HG03103 (cell line): ENCODE measurements around the gene ZNF747.

ENCODE experiments used
- ATAC-seq: cut with Tn5 transposase; IDR thresholded peaks from one replicate; pipeline ENCODE4 v1.9.1; 2021; ENCODE audit warnings: low read depth; ENCODE audit not compliant: unreplicated experiment

The ZNF747 gene

DNA sequence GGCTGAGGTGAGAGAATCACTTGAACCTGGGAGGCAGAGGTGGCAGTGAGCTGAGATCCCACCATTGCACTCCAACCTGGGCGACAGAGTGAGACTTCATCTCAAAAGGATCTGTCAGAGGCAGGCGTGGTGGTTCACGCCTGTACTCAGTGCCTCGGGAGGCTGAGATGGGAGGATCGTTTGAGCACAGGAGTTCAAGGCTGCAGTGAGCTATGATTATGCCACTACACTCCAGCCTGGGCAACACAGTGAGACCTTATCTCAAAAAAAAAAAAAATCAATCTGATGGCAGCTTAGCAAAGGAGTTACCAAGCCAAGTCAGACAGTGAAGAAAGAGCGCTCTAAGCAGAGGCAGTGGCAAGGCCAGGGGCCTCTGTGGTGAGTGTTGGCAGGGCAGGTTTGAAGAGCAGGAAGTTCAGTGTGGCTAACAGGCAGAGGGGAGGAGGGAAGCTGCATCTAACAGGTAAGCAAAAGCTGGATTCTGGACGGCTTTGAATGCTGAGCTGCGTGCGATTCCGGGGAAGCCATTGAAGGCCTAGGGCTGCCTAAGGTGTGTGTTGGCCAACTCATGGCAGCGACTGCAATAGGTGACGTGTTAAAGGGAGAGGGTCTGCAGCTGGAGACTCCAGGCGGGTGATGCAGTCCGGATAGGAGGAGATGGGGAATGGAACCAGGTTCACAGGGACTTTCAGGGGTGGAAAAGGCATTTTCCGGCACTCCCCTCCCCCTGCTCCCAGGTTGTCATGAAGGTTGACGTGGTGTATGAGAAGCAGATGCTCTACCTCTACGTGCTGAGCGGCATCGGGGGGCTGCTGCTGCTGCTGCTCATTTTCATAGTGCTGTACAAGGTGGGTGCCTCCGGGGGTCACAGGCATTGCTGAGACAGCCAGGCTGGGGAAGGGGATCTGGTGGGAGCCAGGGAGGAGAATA, 15.3 kb downstream of the ZNF747 start:
- ATAC-seq: no peak

DNA sequence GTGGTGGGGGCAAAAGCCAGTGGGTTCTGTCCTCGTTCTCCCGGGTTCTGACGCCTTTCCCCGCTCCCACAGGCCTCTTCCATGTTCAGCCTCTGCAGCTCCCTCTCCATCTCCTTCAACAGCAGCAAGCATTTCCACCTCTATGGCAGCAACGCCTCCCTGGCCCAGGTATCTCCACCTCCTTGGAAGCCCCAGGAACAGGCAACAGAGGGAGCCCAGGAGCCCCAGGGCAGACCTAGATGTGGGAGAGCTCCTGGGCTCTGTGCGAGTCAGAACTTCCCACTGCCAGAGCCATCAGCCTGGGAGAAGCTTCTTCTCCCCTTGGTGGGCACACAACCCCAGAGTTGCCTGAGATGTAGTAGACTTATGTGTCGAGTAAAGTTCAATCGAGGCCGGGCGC, 16.1 kb downstream of the ZNF747 start:
- ATAC-seq: no peak

DNA sequence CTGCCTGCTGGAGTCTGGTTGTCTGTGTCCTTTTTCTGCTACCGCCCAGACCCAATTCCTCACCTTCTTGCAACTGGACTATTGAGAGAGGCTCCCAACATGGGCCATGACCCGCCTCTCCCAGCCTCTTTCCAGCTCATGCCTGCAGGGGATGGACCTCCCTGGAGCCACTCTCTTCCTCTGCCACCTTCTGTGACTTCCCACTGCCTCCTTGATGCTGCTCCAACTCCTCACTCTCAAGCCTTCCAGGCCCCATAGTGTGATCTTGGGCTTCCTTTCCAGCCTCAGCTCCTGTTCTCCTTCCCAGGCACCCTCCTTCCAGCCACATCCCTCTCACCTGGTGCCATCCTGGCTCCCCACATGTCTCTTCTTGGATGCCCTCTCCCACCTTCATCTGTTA, 19.4 kb downstream of the ZNF747 start:
- no peak for ATAC-seq

DNA sequence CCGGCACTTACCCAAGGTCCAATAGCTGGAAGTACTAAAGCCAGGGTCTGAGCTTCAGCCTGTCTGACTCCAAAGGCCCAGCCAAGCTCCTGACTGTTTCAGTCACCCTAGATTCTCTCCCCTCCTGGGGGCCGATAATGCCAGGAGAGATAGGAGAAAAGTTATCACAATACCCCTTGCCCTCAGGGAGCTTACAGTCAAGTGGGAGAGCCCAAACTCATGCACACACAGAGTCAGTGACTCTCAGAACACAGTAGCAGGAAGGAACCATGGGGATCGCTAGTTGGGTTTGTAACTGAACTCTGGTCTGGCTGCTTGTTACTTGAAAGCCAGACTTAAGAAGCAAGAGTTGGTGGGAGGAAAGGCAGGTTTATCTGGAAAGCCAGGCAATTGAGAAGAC, 23.1 kb downstream of the ZNF747 start:
- no peak for ATAC-seq

DNA sequence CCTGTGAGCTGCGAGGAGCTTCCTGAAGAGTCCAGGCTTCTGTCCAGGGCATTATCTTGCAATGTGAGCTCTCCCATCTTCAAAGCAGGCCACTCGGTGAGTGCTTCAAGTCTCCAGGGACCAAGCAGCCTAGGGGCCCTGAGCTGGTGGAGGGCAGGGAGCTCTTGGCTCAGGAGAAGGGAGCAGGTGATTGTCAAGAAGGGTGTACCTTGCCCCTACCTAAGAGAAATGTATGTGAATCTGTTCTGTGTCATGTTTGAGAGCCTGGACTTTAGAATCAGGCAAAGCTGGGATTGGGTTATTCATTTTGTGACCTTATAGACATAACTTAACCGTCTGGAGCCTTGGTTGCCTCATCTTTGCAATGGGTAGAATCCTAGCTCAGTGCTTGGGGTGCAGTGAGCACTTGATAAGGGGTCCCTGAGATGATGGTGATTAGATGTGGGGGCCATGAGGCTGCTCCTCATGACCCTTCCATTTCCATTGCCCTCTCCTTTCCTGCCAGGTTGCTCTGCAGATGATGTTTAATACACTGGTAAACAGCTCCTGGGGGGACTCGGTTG, 24.2 kb downstream of the ZNF747 start:
- no peak for ATAC-seq

DNA sequence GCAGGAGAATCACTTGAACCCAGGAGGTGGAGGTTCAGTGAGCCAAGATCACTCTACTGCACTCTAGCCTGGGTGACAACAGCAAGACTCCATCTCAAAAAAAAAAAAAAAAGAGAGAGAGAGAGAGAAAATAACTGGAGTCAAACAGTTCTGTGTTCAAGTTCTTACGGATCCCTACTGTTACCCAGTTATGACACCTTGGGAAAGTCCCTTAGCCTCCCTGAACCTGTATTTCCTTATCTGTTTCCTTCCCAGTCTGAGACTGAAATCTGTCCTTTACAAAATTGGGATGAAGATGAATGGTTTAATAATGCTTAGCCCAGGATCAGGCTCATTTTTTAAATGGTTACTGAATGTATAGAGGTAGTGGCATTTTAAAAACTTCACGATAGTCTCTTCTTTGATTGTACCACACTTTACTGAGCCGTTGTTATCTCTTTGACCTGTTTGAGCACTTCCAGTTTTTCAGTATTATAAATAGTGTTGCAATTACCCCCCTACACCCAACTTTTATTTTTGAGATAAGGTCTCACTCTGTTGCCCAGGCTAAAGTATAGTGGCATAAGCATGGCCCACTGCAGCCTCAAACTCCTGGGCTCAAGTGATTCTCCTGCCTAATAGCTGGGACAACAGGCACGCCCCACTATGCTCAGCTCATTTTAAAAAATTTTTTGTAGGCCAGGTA, 25.4 kb downstream of the ZNF747 start:
- ATAC-seq: no peak

DNA sequence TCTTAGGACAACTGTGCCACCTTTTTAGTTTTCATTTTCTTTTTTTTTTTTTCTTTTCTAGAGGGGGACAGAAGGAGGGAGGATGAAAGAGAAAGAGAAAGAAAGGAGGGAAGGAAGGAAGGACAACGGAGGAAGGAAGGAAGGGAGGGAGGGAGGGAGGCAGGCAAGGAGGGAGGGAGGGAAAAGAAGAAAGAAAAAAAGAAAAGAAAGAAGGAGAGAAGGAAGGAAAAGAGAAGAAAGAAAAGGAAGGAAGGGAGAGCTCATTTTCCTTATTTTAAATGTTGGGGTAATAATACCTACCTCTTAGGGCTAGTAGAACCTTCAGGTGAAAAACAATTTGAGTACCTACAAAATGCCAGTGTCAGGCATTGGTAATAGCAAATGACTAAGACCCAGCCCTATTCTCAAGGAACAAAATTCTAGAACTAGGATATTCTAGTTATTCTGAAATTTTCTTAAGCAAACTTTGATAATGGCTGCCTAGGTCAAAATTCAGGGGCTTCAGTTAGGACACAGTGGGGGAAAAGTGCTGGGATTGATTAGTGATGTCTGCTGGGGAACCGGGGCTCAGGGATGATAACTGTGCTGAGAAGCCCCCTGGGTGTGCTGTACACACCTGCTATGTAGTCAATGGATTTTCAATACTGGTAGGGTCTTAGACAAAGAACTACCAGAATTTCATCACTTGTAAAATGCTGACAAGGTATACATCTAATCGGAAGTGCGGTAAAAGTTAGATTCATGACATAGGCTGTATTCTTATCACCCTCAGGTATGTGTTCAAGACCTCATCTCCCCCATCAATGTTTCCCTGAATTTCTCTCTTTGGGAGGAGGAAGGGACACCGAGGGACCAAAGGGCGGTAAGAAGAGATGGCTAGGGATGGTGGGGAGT, 31.0 kb downstream of the ZNF747 start:
- no peak for ATAC-seq

DNA sequence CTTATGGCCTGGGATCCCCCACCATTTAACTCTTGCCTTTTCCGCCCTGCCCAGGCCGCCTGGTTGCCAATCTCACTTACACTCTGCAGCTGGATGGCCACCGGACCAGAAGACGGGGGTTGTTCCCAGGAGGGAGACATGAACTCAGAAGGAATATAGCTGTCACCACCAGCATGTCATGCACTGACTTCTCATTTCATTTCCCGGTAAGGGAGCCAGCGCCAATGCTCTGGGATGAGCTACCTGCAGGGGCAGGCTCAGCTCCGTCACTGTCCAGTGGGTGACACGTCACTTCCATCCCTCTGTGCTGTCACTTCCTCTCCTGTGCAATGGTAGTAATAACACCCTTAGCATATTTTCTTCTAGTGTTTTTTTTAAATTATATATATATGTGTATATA, 35.4 kb downstream of the ZNF747 start:
- no peak for ATAC-seq

DNA sequence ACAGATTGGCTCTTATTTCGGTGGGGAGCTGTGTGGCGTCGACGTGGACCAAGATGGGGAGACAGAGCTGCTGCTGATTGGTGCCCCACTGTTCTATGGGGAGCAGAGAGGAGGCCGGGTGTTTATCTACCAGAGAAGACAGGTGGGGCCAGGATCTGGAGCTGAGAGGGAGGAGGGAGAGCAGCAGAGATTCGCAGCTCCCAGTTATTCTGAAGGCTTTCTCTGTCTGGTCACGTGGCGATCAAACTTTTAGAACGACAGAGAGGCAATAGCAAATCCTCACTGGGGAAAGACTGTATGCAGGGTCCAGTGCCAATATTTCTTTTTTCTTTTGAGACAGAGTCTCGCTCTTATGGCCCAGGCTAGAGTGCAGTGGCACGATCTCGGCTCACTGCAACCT, 39.9 kb downstream of the ZNF747 start:
- ATAC-seq: no peak

DNA sequence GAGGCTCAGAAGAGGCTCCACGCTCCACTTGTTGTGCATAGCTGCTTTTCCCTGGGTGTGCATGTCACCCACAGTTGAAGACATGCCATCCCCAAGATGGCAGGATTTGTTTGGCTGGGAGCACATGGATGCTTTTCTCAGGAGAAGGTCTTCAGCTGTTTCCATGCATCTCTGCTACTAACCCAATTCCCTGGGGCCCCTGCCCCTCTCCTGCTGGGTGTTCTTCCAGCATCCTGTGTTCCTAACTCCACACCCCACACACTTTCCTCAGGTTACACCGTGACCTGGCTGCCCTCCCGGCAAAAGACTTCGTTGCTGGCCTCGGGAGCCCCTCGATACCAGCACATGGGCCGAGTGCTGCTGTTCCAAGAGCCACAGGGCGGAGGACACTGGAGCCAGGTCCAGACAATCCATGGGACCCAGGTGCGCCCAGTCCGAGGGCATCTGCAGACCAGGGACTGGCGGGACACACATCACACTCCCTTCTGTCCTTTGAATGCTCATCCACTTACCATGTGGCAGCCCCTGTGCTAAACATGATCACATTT, 40.6 kb downstream of the ZNF747 start:
- ATAC-seq: no peak

DNA sequence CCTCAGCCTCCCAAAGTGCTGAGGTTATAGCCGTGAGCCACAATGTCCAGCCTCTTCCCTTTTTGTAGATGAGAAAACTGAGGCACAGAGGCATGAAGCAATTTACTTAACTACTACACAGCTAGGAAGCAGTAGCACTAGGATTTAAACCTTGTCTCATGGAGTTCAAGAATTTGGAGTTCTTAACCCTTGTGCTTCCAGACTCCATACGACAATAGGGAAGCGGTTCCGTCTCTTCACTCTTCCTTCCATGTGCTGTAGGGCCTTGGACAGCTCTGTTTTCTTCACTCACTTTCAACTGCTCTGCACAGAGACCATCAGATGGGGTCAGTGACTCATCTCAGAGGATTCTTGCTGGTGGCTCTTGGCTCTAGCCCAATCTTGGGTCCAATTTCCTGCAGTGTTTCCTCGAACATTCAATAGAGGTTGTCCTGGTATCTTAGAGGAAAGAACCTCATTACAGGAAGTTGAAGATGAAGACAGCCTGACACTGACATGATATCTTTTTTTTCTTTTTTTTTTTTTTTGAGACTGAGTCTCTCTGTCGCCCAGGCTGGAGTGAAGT, 42.8 kb downstream of the ZNF747 start:
- no peak for ATAC-seq

DNA sequence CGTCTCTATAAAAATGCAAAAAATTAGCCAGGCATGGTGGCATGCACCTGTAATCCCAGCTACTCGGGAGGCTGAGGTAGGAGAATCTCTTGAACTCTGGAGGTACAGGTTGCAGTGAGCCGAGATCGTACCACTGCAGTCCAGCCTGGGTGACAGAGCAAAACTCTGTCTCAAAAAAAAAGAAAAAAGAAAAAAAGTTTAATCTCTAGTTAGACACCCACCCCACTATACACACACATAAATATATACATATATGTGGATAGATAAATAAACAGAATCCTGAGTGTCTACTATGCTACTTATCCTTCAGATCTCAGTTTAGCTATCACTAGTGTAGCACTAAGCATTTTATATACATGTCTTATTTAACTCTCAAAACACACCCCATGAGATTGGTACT, 43.4 kb downstream of the ZNF747 start:
- no peak for ATAC-seq

DNA sequence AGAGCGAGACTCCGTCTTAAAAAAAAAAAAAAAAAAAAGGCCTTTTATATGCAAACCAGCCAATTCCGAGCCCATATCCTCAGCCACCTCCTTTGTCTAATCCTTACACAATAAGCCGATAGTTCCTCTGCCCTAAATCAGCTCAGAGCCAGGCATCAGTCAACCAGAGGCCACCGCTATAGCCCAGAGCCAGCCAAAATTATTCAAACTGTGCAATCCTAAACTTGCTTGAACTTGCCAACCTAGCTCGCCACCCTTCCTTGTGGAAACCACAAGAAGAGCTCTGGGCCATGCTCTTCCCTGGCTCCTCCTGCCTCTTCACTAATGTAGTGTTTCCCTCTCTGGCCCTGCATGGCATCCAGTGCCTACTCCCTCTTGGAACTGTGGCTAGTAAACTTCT, 44.4 kb downstream of the ZNF747 start:
- no peak for ATAC-seq

DNA sequence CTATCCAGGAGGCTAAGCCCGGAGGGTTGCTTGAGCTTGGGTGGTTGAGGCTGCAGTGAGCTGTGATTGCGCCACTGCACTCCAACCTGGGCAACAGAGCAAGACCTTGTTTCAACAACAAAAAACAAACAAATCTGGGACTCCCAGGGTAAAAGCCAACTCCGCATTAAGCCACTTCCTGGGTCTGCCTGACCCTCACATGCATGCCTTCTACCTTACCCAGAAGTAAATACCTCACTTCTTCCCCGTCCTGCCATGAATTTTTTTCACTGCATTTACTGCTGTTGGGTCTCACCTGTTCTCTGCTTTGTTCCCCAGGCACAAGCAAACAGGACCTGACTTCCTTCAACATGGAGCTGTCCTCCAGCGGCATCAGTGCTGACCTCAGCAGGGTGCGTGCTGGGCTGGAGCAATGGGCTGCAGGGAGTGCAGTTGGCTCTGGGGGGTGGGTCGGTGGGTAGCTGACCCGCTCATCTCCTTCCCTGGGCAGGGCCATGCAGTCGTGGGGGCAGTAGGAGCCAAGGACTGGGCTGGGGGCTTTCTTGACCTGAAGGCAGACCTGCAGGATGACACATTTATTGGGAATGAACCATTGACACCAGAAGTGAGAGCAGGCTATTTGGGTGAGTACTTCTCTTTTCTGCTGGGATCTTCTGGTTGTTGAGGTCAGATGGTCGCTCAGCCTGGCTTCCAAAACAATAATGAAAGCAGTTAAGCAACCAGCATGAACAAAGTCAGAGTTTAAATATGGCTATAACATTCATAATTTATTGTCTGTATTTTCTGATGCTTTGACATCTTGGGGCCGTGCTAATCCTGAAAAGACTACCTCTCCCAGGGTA, 45.7 kb downstream of the ZNF747 start:
- ATAC-seq: no peak

DNA sequence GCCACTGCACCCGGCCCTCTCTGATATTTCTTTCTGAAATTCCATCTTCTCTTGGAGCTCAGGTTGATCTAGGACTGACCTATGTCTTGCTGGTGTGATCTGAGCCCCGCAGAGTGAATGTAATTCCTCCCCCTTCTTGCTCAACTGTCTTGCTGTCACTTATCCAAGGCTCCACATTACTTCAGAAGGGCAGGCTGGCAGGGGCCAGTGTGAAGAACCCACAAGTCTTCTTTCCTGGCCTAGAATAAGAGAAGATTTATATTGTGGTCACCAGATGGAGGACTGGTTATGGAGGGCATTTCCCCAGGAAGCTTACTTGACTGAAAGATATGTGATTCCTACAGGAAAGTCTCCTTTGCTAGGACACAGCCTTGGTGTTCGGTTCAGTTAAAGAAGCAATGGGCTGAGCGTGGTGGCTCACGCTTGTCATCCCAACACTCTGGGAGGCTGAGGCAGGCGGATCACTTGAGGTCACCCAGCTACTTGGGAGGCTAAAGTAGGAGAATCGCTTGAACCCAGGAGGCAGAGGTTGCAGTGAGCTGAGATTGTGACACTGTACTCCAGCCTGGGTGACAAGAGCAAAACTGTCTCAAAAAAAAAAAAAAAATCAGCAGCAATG, 48.7 kb downstream of the ZNF747 start:
- no peak for ATAC-seq

DNA sequence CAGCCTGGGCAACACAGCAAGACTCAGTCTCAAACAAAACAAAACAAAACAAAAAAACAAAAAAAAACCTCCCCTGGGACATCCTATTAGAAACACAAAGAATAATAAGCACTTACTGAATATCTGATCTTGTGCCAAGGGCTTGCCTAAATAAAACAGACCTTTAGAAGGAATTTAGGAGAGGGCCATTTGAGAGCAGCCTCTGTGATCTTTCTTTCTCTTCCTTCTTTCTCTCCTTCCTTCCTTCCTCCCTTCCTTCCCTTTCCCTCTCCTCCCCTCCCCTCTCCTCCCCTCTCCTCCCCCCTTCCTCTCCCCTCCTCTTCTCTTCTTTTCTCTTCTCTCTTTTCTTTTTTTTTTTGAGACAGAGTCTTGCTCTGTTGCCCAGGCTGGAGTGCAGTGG, 49.8 kb downstream of the ZNF747 start:
- ATAC-seq: no peak

DNA sequence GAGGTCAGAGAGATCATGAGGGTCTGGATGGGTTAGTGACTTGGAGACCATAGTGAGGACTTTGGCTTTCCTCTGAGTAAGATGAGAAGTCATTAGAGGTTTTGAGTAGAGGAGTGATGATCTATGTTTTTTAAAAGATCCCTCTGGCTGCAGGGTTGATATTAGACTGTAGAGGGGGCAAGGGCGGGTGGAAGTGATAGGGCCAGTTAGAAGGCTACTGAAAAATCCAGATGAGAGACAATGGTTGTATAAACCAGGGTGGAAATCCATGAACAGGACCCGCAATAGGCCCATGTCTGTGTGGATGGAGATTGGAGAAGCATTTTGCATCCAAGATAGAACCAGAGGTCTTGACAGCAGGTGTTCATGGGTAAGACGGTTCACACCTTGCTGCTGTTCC, 52.3 kb downstream of the ZNF747 start:
- no peak for ATAC-seq

DNA sequence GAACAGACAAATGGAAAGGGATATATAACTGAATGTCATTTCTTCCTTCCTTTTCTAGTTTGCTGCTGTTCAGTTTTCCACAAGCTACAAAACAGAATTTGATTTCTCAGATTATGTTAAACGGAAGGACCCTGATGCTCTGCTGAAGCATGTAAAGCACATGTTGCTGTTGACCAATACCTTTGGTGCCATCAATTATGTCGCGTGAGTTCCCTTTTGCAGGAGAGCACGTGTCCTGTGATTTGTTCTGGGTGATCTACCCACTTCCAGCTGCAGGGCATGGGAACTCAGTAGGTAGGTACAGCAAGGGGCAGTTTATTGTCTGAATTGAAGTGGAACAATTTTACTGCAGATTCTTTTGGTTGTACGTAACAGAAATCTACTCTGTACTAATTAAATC, 53.3 kb downstream of the ZNF747 start:
- ATAC-seq: no peak
